ENCODE measurements around the gene COL13A1.

DNA sequence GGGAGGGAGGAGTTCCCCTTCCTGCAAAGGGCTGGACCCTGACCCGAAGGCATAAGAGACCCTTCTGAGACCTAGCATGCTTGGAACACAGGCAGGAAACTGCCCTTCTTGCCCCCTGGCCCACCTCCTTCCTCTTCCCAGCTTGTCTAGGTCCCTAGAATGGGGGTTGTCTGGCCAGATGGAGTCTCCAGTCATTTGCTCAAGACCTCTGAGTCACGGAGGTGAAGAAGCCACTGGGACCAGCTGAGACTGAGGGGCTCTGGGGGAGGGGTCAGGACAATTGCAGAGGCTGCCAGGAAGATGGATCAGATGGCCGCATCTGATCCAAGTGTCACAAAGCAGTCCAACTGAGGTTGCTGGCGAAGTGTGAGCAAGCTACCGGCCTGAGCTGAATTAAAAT lies 46.2 kb downstream of the COL13A1 start:
- no peak for TF ChIP-seq POLR2A (IDR thresholded peaks at IDR 0.05; ENCODE audit: borderline replicate concordance, extremely low read depth, insufficient read depth, insufficient read length)
- TF ChIP-seq, protein P1, sequence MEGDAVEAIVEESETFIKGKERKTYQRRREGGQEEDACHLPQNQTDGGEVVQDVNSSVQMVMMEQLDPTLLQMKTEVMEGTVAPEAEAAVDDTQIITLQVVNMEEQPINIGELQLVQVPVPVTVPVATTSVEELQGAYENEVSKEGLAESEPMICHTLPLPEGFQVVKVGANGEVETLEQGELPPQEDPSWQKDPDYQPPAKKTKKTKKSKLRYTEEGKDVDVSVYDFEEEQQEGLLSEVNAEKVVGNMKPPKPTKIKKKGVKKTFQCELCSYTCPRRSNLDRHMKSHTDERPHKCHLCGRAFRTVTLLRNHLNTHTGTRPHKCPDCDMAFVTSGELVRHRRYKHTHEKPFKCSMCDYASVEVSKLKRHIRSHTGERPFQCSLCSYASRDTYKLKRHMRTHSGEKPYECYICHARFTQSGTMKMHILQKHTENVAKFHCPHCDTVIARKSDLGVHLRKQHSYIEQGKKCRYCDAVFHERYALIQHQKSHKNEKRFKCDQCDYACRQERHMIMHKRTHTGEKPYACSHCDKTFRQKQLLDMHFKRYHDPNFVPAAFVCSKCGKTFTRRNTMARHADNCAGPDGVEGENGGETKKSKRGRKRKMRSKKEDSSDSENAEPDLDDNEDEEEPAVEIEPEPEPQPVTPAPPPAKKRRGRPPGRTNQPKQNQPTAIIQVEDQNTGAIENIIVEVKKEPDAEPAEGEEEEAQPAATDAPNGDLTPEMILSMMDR (IDR thresholded peaks at IDR 0.05 in 2 of 3, conservative IDR thresholded peaks at IDR 0.05 in 1 of 3; ENCODE audit: borderline replicate concordance in 1 of 3, insufficient read depth in 1 of 3, low read depth in 2 of 3, low read length in 2 of 3) = no peak
- TF ChIP-seq POLR2AphosphoS5 (IDR thresholded peaks at IDR 0.05; ENCODE audit: low read depth, low read length) = no peak
- no peak for TF ChIP-seq ZNF274 (IDR thresholded peaks at IDR 0.05; ENCODE audit: low read depth, low read length)
- TF ChIP-seq YY1 (IDR thresholded peaks at IDR 0.05; ENCODE audit: extremely low read depth, insufficient replicate concordance, low read depth, low read length) = no peak
- no peak for TF ChIP-seq EZH2phosphoT487 (IDR thresholded peaks at IDR 0.05; ENCODE audit: borderline replicate concordance)
- no peak for TF ChIP-seq TCF7L2 (IDR thresholded peaks at IDR 0.05; ENCODE audit: borderline replicate concordance, extremely low read depth, insufficient read depth, insufficient read length)
- TF ChIP-seq, protein P2, sequence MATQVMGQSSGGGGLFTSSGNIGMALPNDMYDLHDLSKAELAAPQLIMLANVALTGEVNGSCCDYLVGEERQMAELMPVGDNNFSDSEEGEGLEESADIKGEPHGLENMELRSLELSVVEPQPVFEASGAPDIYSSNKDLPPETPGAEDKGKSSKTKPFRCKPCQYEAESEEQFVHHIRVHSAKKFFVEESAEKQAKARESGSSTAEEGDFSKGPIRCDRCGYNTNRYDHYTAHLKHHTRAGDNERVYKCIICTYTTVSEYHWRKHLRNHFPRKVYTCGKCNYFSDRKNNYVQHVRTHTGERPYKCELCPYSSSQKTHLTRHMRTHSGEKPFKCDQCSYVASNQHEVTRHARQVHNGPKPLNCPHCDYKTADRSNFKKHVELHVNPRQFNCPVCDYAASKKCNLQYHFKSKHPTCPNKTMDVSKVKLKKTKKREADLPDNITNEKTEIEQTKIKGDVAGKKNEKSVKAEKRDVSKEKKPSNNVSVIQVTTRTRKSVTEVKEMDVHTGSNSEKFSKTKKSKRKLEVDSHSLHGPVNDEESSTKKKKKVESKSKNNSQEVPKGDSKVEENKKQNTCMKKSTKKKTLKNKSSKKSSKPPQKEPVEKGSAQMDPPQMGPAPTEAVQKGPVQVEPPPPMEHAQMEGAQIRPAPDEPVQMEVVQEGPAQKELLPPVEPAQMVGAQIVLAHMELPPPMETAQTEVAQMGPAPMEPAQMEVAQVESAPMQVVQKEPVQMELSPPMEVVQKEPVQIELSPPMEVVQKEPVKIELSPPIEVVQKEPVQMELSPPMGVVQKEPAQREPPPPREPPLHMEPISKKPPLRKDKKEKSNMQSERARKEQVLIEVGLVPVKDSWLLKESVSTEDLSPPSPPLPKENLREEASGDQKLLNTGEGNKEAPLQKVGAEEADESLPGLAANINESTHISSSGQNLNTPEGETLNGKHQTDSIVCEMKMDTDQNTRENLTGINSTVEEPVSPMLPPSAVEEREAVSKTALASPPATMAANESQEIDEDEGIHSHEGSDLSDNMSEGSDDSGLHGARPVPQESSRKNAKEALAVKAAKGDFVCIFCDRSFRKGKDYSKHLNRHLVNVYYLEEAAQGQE (IDR thresholded peaks at IDR 0.05; ENCODE audit: low read depth) = no peak
- TF ChIP-seq ELF1 (IDR thresholded peaks at IDR 0.05; ENCODE audit: borderline replicate concordance, low read depth) = no peak
- TF ChIP-seq JUND (IDR thresholded peaks at IDR 0.05) = no peak
- no peak for TF ChIP-seq RAD21 (IDR thresholded peaks at IDR 0.05; ENCODE audit: low read depth)
- no peak for TF ChIP-seq SP1 (IDR thresholded peaks at IDR 0.05; ENCODE audit: low read depth)
